ENCODE measurements around the gene MLH1.

Gene MLH1

DNA sequence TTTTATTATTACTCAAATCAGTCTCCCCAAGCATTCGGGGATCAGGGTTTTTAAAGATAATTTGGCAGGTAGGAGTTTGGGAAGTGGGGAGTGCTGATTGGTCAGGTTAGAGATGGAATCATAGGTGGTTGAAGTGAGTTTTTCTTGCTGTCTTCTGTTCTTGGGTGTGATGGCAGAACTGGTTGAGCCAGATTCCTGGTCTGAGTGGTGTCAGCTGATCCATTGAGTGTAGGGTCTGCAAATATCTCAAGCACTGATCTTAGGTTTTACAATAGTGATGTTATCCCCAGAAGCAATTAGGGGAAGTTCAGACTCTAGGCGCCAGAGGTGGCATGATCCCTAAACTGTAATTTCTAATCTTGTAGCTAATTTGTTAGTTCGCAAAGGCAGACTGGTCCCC is 27.9 kb upstream of the MLH1 start:
- no peak overlapping the region for H2BK12ac ChIP-seq (ENCODE audit: low read length)
- H2AK5ac ChIP-seq (ENCODE audit: low read depth, low read length): no peak overlapping the region
- no peaks in the 10 kb centered on the region for H3K27me3 ChIP-seq (ENCODE audit: control insufficient read depth in 3 of 3, insufficient read depth in 3 of 3, low read depth in 1 of 3, low read length in 3 of 3)
- no peak overlapping the region for H3K14ac ChIP-seq (ENCODE audit: low read length)
- peak overlapping the region; percentile 38 for H2AFZ ChIP-seq (ENCODE audit: low read length)
- no peak overlapping the region for H3K4me3 ChIP-seq (ENCODE audit: low read length in 2 of 2)
- no peak overlapping the region for H3K27ac ChIP-seq (replicated peaks; ENCODE audit: low read length)
- H3K9ac ChIP-seq (ENCODE audit: low read depth, low read length, poor library complexity): no peak overlapping the region
- H3K4ac ChIP-seq (ENCODE audit: low read length): no peak overlapping the region
- H3K79me1 ChIP-seq (ENCODE audit: low read depth, low read length): no peaks in the 10 kb centered on the region
- H3K4me2 ChIP-seq (ENCODE audit: insufficient read depth, low read length, poor library complexity, severe bottlenecking): no peak overlapping the region
- no peak for DNase-seq (ENCODE audit: low spot score)
- H3K9me3 ChIP-seq (replicated peaks in 1 of 2; ENCODE audit: control insufficient read depth in 2 of 2, insufficient read depth in 1 of 2, low read depth in 1 of 2, low read length in 2 of 2): no peaks in the 10 kb centered on the region
- H2BK120ac ChIP-seq (ENCODE audit: low read depth, low read length): no peak overlapping the region
- WGBS, 2 donors (ENCODE audit: extremely low coverage in 2 of 2, insufficient read length in 2 of 2, insufficient replicate concordance in 1 of 2): no CpG with 5 or more reads among the region's 3 CpGs
- no peak overlapping the region for H2BK5ac ChIP-seq (ENCODE audit: low read length)
- no peak overlapping the region for H3K18ac ChIP-seq (ENCODE audit: low read length)
- H3K23ac ChIP-seq (ENCODE audit: low read depth, low read length, poor library complexity): no peak overlapping the region
- H3K36me3 ChIP-seq (replicated peaks in 1 of 2; ENCODE audit: control insufficient read depth in 2 of 2, insufficient read depth in 2 of 2, low read length in 2 of 2): no peaks in the 10 kb centered on the region
- H4K8ac ChIP-seq (ENCODE audit: low read depth, low read length): no peak overlapping the region
- H3K4me1 ChIP-seq (ENCODE audit: control insufficient read depth in 2 of 2, insufficient read depth in 1 of 2, low read depth in 1 of 2, low read length in 2 of 2): peaks cover 4 to 9% of the 10 kb centered on the region in 2 donors
- H4K91ac ChIP-seq (ENCODE audit: low read depth, low read length, poor library complexity): no peak overlapping the region
- H2BK15ac ChIP-seq (ENCODE audit: low read length): no peak overlapping the region

- H2BK5ac ChIP-seq (ENCODE audit: low read length): no peak overlapping the region
- H3K4me1 ChIP-seq (ENCODE audit: control insufficient read depth in 2 of 2, insufficient read depth in 1 of 2, low read depth in 1 of 2, low read length in 2 of 2): peaks cover 6 to 15% of the 10 kb centered on the region in 2 donors
- H2AK5ac ChIP-seq (ENCODE audit: low read depth, low read length): no peak overlapping the region
- H4K91ac ChIP-seq (ENCODE audit: low read depth, low read length, poor library complexity): no peak overlapping the region
- no peak overlapping the region for H4K8ac ChIP-seq (ENCODE audit: low read depth, low read length)
- no peak overlapping the region for H2BK12ac ChIP-seq (ENCODE audit: low read length)
- no peak overlapping the region for H3K14ac ChIP-seq (ENCODE audit: low read length)
- no peak overlapping the region for H3K4me2 ChIP-seq (ENCODE audit: insufficient read depth, low read length, poor library complexity, severe bottlenecking)
- no peak overlapping the region for H2BK120ac ChIP-seq (ENCODE audit: low read depth, low read length)
- H2AFZ ChIP-seq (ENCODE audit: low read length): peak overlapping the region; percentile 81
- no peak overlapping the region for H3K9ac ChIP-seq (ENCODE audit: low read depth, low read length, poor library complexity)
- no peak for DNase-seq (ENCODE audit: low spot score)
- peak overlapping the region; percentile 64 for H3K18ac ChIP-seq (ENCODE audit: low read length)
- no peaks in the 10 kb centered on the region for H3K9me3 ChIP-seq (replicated peaks in 1 of 2; ENCODE audit: control insufficient read depth in 2 of 2, insufficient read depth in 1 of 2, low read depth in 1 of 2, low read length in 2 of 2)
- no peak overlapping the region for H2BK15ac ChIP-seq (ENCODE audit: low read length)
- H3K79me1 ChIP-seq (ENCODE audit: low read depth, low read length): no peaks in the 10 kb centered on the region
- no peak overlapping the region for H3K23ac ChIP-seq (ENCODE audit: low read depth, low read length, poor library complexity)
- peak overlapping the region; percentile 86 for H3K27ac ChIP-seq (replicated peaks; ENCODE audit: low read length)
- H3K27me3 ChIP-seq (ENCODE audit: control insufficient read depth in 3 of 3, insufficient read depth in 3 of 3, low read depth in 1 of 3, low read length in 3 of 3): no peaks in the 10 kb centered on the region
- H3K4me3 ChIP-seq (ENCODE audit: low read length in 2 of 2): no peak overlapping the region
- no peaks in the 10 kb centered on the region for H3K36me3 ChIP-seq (replicated peaks in 1 of 2; ENCODE audit: control insufficient read depth in 2 of 2, insufficient read depth in 2 of 2, low read length in 2 of 2)
- no peak overlapping the region for H3K4ac ChIP-seq (ENCODE audit: low read length)
- WGBS, 2 donors (ENCODE audit: extremely low coverage in 2 of 2, insufficient read length in 2 of 2, insufficient replicate concordance in 1 of 2): no CpG with 5 or more reads among the region's 4 CpGs
These were observed 24.2 kb upstream of the MLH1 start for GRCh38 chr3:36969085-36969484.

DNA sequence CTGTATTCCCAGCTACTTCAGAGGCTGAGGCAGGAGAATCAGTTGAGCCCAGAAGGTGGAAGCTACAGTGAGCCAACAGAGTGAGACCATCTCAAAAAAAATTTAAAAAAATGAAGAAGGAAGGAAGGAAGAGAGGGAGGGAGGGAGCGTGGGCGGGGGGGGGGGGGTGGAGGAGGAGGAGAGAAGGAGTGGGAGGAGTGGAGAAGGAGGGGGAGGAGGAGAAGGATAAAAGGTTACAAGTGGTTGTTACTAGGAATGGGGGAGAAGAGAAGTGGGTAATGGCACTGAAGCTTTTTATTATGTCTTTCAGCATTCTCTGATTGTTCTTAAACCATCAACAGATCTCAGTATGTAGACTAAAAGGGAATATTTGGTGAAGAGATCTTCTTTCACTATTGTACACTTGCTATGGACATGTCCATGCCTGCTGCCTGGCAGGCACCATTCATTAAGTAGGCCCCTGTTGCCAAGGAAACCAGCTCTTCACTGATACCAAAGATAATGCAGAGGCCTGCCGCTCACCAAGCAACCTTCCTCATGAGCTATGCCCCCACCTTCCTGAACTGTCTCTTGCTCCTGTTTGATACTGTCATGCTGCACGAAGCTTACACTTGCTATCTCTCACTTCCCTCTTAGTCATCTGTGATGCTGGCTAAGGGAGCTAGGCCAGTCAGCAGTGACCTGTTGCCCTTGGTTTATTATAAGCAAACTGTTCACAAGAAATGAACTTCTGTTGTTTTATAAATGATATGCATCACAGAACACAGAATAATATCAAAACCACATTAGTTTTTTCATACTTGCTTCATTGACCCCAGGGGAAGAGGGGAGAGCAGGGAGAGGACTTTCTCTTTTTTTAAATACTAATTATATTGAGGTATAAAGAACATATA is 23.5 kb upstream of the MLH1 start:
- no peak overlapping the region for H3K4me3 ChIP-seq (ENCODE audit: low read length in 2 of 2)
- peak overlapping the region; percentile 86 for H3K27ac ChIP-seq (replicated peaks; ENCODE audit: low read length)
- WGBS, 2 donors (ENCODE audit: extremely low coverage in 2 of 2, insufficient read length in 2 of 2, insufficient replicate concordance in 1 of 2): no CpG with 5 or more reads among the region's 4 CpGs

DNA sequence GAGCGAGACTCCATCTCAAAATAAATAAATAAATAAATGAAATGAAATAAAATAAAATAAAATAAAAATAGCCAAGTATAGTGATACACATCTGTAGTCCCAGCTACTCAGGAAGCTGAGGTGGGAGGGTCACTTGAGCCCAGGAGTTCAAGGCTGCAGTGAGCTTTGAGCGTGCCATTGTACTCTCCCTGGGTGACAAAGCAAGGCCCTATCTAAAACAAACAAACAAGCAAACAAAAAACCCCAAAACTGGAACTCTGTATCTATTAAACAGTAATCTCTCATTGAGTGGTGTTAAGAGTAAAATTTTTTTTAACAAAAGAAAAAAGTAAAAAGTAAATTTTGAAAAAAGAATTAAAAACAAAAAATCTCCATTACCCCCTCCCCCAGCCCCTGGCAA is 21.2 kb upstream of the MLH1 start:
- no peak overlapping the region for H3K4me2 ChIP-seq (ENCODE audit: insufficient read depth, low read length, poor library complexity, severe bottlenecking)
- peaks cover 6 to 15% of the 10 kb centered on the region in 2 donors for H3K4me1 ChIP-seq (ENCODE audit: control insufficient read depth in 2 of 2, insufficient read depth in 1 of 2, low read depth in 1 of 2, low read length in 2 of 2)
- no peak overlapping the region for H2BK120ac ChIP-seq (ENCODE audit: low read depth, low read length)
- H3K18ac ChIP-seq (ENCODE audit: low read length): no peak overlapping the region
- no peak overlapping the region for H2BK5ac ChIP-seq (ENCODE audit: low read length)
- no peak overlapping the region for H3K4me3 ChIP-seq (ENCODE audit: low read length in 2 of 2)
- peaks cover 0 to 3% of the 10 kb centered on the region in 2 donors for H3K36me3 ChIP-seq (replicated peaks in 1 of 2; ENCODE audit: control insufficient read depth in 2 of 2, insufficient read depth in 2 of 2, low read length in 2 of 2)
- no peak overlapping the region for H3K14ac ChIP-seq (ENCODE audit: low read length)
- no peak overlapping the region for H4K8ac ChIP-seq (ENCODE audit: low read depth, low read length)
- no peak overlapping the region for H3K27ac ChIP-seq (replicated peaks; ENCODE audit: low read length)
- no peak overlapping the region for H3K23ac ChIP-seq (ENCODE audit: low read depth, low read length, poor library complexity)
- no CpG with 5 or more reads among the region's 2 CpGs for WGBS, 2 donors (ENCODE audit: extremely low coverage in 2 of 2, insufficient read length in 2 of 2, insufficient replicate concordance in 1 of 2)
- no peak overlapping the region for H4K91ac ChIP-seq (ENCODE audit: low read depth, low read length, poor library complexity)
- H2BK12ac ChIP-seq (ENCODE audit: low read length): no peak overlapping the region
- H2AFZ ChIP-seq (ENCODE audit: low read length): no peak overlapping the region
- peaks cover 0 to 4% of the 10 kb centered on the region in 2 donors for H3K9me3 ChIP-seq (replicated peaks in 1 of 2; ENCODE audit: control insufficient read depth in 2 of 2, insufficient read depth in 1 of 2, low read depth in 1 of 2, low read length in 2 of 2)
- no peak overlapping the region for H2BK15ac ChIP-seq (ENCODE audit: low read length)
- no peak for DNase-seq (ENCODE audit: low spot score)
- no peak overlapping the region for H3K4ac ChIP-seq (ENCODE audit: low read length)
- H3K27me3 ChIP-seq (ENCODE audit: control insufficient read depth in 3 of 3, insufficient read depth in 3 of 3, low read depth in 1 of 3, low read length in 3 of 3): no peaks in the 10 kb centered on the region
- H3K79me1 ChIP-seq (ENCODE audit: low read depth, low read length): no peaks in the 10 kb centered on the region
- no peak overlapping the region for H3K9ac ChIP-seq (ENCODE audit: low read depth, low read length, poor library complexity)
- H2AK5ac ChIP-seq (ENCODE audit: low read depth, low read length): no peak overlapping the region

More for the DNA sequence above, 23.5 kb upstream of the MLH1 start:
- H3K18ac ChIP-seq (ENCODE audit: low read length): peak overlapping the region; percentile 64
- H2AK5ac ChIP-seq (ENCODE audit: low read depth, low read length): no peak overlapping the region
- no peaks in the 10 kb centered on the region for H3K79me1 ChIP-seq (ENCODE audit: low read depth, low read length)
- peak overlapping the region; percentile 37 for H3K4me2 ChIP-seq (ENCODE audit: insufficient read depth, low read length, poor library complexity, severe bottlenecking)
- H3K4ac ChIP-seq (ENCODE audit: low read length): no peak overlapping the region
- H2BK5ac ChIP-seq (ENCODE audit: low read length): no peak overlapping the region
- H3K4me1 ChIP-seq (ENCODE audit: control insufficient read depth in 2 of 2, insufficient read depth in 1 of 2, low read depth in 1 of 2, low read length in 2 of 2): peaks cover 6 to 15% of the 10 kb centered on the region in 2 donors
- no peak overlapping the region for H4K91ac ChIP-seq (ENCODE audit: low read depth, low read length, poor library complexity)
- no peak overlapping the region for H3K9ac ChIP-seq (ENCODE audit: low read depth, low read length, poor library complexity)
- DNase-seq (ENCODE audit: low spot score): peak; percentile 79
- no peaks in the 10 kb centered on the region for H3K27me3 ChIP-seq (ENCODE audit: control insufficient read depth in 3 of 3, insufficient read depth in 3 of 3, low read depth in 1 of 3, low read length in 3 of 3)
- no peak overlapping the region for H3K14ac ChIP-seq (ENCODE audit: low read length)
- H3K9me3 ChIP-seq (replicated peaks in 1 of 2; ENCODE audit: control insufficient read depth in 2 of 2, insufficient read depth in 1 of 2, low read depth in 1 of 2, low read length in 2 of 2): no peaks in the 10 kb centered on the region
- H2BK15ac ChIP-seq (ENCODE audit: low read length): no peak overlapping the region
- no peak overlapping the region for H2BK12ac ChIP-seq (ENCODE audit: low read length)
- H3K23ac ChIP-seq (ENCODE audit: low read depth, low read length, poor library complexity): no peak overlapping the region
- peak overlapping the region; percentile 81 for H2AFZ ChIP-seq (ENCODE audit: low read length)
- H4K8ac ChIP-seq (ENCODE audit: low read depth, low read length): no peak overlapping the region
- H2BK120ac ChIP-seq (ENCODE audit: low read depth, low read length): no peak overlapping the region
- no peaks in the 10 kb centered on the region for H3K36me3 ChIP-seq (replicated peaks in 1 of 2; ENCODE audit: control insufficient read depth in 2 of 2, insufficient read depth in 2 of 2, low read length in 2 of 2)

Measured in neuronal stem cell (in vitro differentiated cells).